ENCODE data around the gene AADACL4. TPM values are rescaled to one million over a fixed set of nuclear protein-coding genes. Genes with fewer than 3 reads are reported as not detected.

The AADACL4 gene
- total and polyA plus RNA-seq, 9 of the 15 experiments (the other 6 are each of a cell fraction or from before 2014, with no cell fraction given): not detected

GRCh38 chr1:12658531-12659453 is 14.9 kb downstream of the AADACL4 start (continued):
- TF ChIP-seq MEIS2 (IDR thresholded peaks at IDR 0.05; ENCODE audit: partially characterized antibody): peak; percentile 5
- peak; percentile 59; the same call in 1 of the 2 replicates for TF ChIP-seq JUND (IDR thresholded peaks at IDR 0.05; ENCODE audit: borderline replicate concordance, low read depth, low read length)
- no peak for TF ChIP-seq JUND (tag; IDR thresholded peaks at IDR 0.05; ENCODE audit: borderline replicate concordance, low read depth, low read length)
- TF ChIP-seq HDGF (IDR thresholded peaks at IDR 0.05): 0 out of 2 replicates have a peak, but pooled peaks have one; percentile 84
- no peak for TF ChIP-seq E2F5 (CRISPR knock-in tag; IDR thresholded peaks at IDR 0.05)
- no peak for TF ChIP-seq ARID3B (CRISPR knock-in tag; IDR thresholded peaks at IDR 0.05; ENCODE audit: borderline replicate concordance)
- TF ChIP-seq DPF2 (IDR thresholded peaks at IDR 0.05): no peak
- 0 out of 2 replicates have a peak, but pooled peaks have one; percentile 19 for TF ChIP-seq ZBTB40 (IDR thresholded peaks at IDR 0.05)
- no peak for TF ChIP-seq ZBTB40 (CRISPR knock-in tag; IDR thresholded peaks at IDR 0.05)
- TF ChIP-seq TRIM24 (IDR thresholded peaks at IDR 0.05): peak; percentile 10 to 52; a peak in 2 of 4 replicates
- TF ChIP-seq E2F8 (IDR thresholded peaks at IDR 0.05; ENCODE audit: low read depth, partially characterized antibody): peak; percentile 41

Measured in K562 (cell line).